Small intestine (tissue), 7 donors: Measurements from ENCODE around the gene ONECUT2. TPM values are rescaled to one million over a fixed set of nuclear protein-coding genes. Genes with fewer than 3 reads are reported as not detected.

Source experiments
- DNase-seq, 2 donors: peaks; one replicate each; pipeline versions ENCODE4 v3.0.0 to v3.0.0-alpha.2; 2013
- FAIRE-seq: peaks from 2 replicates; lab custom pipeline; 2012; peaks lifted over from hg19 to GRCh38; lab: Jason Lieb, UNC
- H3K27ac ChIP-seq, 3 donors: one replicate each; pipeline ENCODE4 v1.5.1; 2013; ENCODE audit warnings: low read length in 2 of 3, mild to moderate bottlenecking in 2 of 3, control low read depth in 1 of 3, inconsistent platforms in 1 of 3, low read depth in 1 of 3, moderate library complexity in 1 of 3
- H3K27me3 ChIP-seq, 3 donors: one replicate each; pipeline ENCODE4 v1.6.1; 2013; ENCODE audit warnings: low read length in 3 of 3, inconsistent platforms in 1 of 3; ENCODE audit not compliant: control insufficient read depth in 3 of 3, insufficient read depth in 3 of 3
- H3K36me3 ChIP-seq, 3 donors: one replicate each; pipeline ENCODE4 v1.6.1; 2013; ENCODE audit warnings: low read length in 3 of 3, inconsistent platforms in 1 of 3, low read depth in 1 of 3, mild to moderate bottlenecking in 1 of 3, moderate library complexity in 1 of 3; ENCODE audit not compliant: control insufficient read depth in 3 of 3, insufficient read depth in 2 of 3
- H3K4me1 ChIP-seq, 3 donors: one replicate each; pipeline ENCODE4 v1.6.1; 2013; ENCODE audit warnings: low read length in 2 of 3, inconsistent platforms in 1 of 3, low read depth in 1 of 3, mild to moderate bottlenecking in 1 of 3, moderate library complexity in 1 of 3; ENCODE audit not compliant: control insufficient read depth in 3 of 3, insufficient read depth in 2 of 3
- H3K4me3 ChIP-seq, 3 donors: one replicate each; pipeline ENCODE4 v1.5.1; 2013; ENCODE audit warnings: low read length in 3 of 3, control low read depth in 1 of 3, inconsistent platforms in 1 of 3, low read depth in 1 of 3, mild to moderate bottlenecking in 1 of 3, moderate library complexity in 1 of 3
- H3K9me3 ChIP-seq, 2 donors: one replicate each; pipeline ENCODE4 v1.6.1; 2013; ENCODE audit warnings: low read depth in 1 of 2, low read length in 1 of 2; ENCODE audit not compliant: control insufficient read depth in 2 of 2, insufficient read depth in 1 of 2
- WGBS, 3 donors: extraction: QIAGEN DNeasy Blood & Tissue Kit; methylation state at CpG; one replicate each; pipeline ENCODE4 v1.1.7; 2013; 5-methylcytosine and 5-hydroxymethylcytosine counted together
- polyA plus RNA-seq, 4 donors: library from polyadenylated mRNA; stranded (reverse) in 3 of 4; unstranded in 1 of 4; fragments of 200-250 nt in 3 of 4; fragments of 120-200 nt in 1 of 4; gene quantifications; one replicate each; pipeline versions ENCODE4 v1.2.1 to v1.2.3, GENCODE V29; 2013
- donor health status: healthy with polysubstance abuse.
- donor health status: control.
- donor health status: control.
- donor health status: Bipolar disorder and iron deficiency.
- donor health status: healthy.

The ONECUT2 gene
- polyA plus RNA-seq, 4 donors, result 0.12 to 9.2 (median 6.7) TPM

- DNase-seq, result no peak
- H3K4me1 ChIP-seq, result peaks cover 0 to 23% (median 4%) of the 10 kb centered on the region in 3 donors
- H3K4me3 ChIP-seq, result no peak overlapping the region
- 62 to 89% (median 78%) methylated on average over 10 of the region's 10 CpGs for WGBS, 3 donors
- H3K9me3 ChIP-seq, result no peaks in the 10 kb centered on the region
- peaks cover 0 to 54% (median 0%) of the 10 kb centered on the region in 3 donors for H3K36me3 ChIP-seq
- H3K27me3 ChIP-seq, result no peaks in the 10 kb centered on the region
- H3K27ac ChIP-seq, result no peak overlapping the region
- no peak for FAIRE-seq
Measured at GRCh38 chr18:57466745-57467409, 31.7 kb downstream of the ONECUT2 start.

GRCh38 chr18:57469884-57470283 is 34.7 kb downstream of the ONECUT2 start:
- H3K4me1 ChIP-seq, result peaks cover 2 to 23% (median 4%) of the 10 kb centered on the region in 3 donors
- H3K9me3 ChIP-seq, result no peaks in the 10 kb centered on the region
- DNase-seq (peak; percentile 57 to 93), FAIRE-seq (no peak)
- peak overlapping the region in 2 of 3 donors; percentile 24 to 65 for H3K27ac ChIP-seq
- no peak overlapping the region for H3K4me3 ChIP-seq
- H3K36me3 ChIP-seq, result peaks cover 0 to 61% (median 0%) of the 10 kb centered on the region in 3 donors
- H3K27me3 ChIP-seq, result no peaks in the 10 kb centered on the region
- 14 to 51% (median 19%) methylated on average over 3 of the region's 3 CpGs for WGBS, 3 donors

GRCh38 chr18:57475408-57475807 is 40.2 kb downstream of the ONECUT2 start:
- peaks cover under 1 to 4% (median 2%) of the 10 kb centered on the region in 3 donors for H3K4me1 ChIP-seq
- H3K9me3 ChIP-seq, result no peaks in the 10 kb centered on the region
- H3K27ac ChIP-seq, result no peak overlapping the region
- no peaks in the 10 kb centered on the region for H3K27me3 ChIP-seq
- no peak for FAIRE-seq
- no peak for DNase-seq
- H3K4me3 ChIP-seq, result no peak overlapping the region
- 81 to 84% (median 82%) methylated on average over 3 of the region's 3 CpGs for WGBS, 3 donors
- peaks cover 2 to 44% (median 3%) of the 10 kb centered on the region in 3 donors for H3K36me3 ChIP-seq

DNA sequence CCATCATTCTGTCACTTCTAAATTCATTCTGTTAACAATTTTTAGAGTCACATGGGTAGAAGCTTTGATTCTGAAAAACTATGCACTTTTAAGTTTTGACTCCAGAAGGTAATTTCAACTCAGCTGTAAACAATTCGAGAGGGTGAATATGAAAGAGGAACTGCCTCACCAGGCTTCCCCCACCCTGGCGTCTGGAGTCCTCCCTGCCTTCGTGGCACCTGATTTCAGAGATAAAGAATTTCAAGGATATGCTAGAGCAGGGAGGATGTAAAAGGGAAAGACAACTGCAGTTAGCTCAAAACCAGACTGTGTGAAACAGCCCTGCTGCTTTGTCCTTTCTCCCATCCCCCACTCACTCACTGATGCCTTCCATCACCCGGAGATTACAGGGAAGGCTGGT is 40.7 kb downstream of the ONECUT2 start:
- Histone ChIP-seq H3K9me3 (no peaks in the 10 kb centered on the region), H3K4me1 (peaks cover 0 to 2% (median 0%) of the 10 kb centered on the region in 3 donors), H3K27ac (no peak overlapping the region), H3K27me3 (no peaks in the 10 kb centered on the region), H3K36me3 (peaks cover 2 to 39% (median 3%) of the 10 kb centered on the region in 3 donors), H3K4me3 (no peak overlapping the region)
- DNase-seq (no peak), FAIRE-seq (no peak)
- whole genome bisulfite sequencing, 3 donors, result 32 to 52% (median 40%) methylated on average over 4 of the region's 4 CpGs

- H3K9me3 ChIP-seq, result no peaks in the 10 kb centered on the region
- FAIRE-seq (no peak), DNase-seq (no peak)
- H3K4me3 ChIP-seq, result no peak overlapping the region
- no peak overlapping the region for H3K27ac ChIP-seq
- H3K4me1 ChIP-seq, result no peaks in the 10 kb centered on the region
- H3K27me3 ChIP-seq, result no peaks in the 10 kb centered on the region
- peaks cover 2 to 20% (median 3%) of the 10 kb centered on the region in 3 donors for H3K36me3 ChIP-seq
Measured at GRCh38 chr18:57480733-57481132, 45.6 kb downstream of the ONECUT2 start.

- 65 to 76% (median 68%) methylated on average over 7 of the region's 7 CpGs for WGBS, 3 donors
- no peaks in the 10 kb centered on the region for H3K36me3 ChIP-seq
- H3K9me3 ChIP-seq, result no peaks in the 10 kb centered on the region
- H3K27ac ChIP-seq, result no peak overlapping the region
- H3K27me3 ChIP-seq, result no peaks in the 10 kb centered on the region
- no peaks in the 10 kb centered on the region for H3K4me1 ChIP-seq
- FAIRE-seq (no peak), DNase-seq (peak in 1 of 2 donors; percentile 63)
- no peak overlapping the region for H3K4me3 ChIP-seq
Measured at GRCh38 chr18:57497372-57498294, 62.5 kb downstream of the ONECUT2 start.

GRCh38 chr18:57498682-57499256 is 63.6 kb downstream of the ONECUT2 start:
- H3K27ac ChIP-seq, result no peak overlapping the region
- FAIRE-seq, result no peak
- no peak for DNase-seq
- WGBS, 3 donors, result 62 to 78% (median 75%) methylated on average over 5 of the region's 5 CpGs
- no peaks in the 10 kb centered on the region for H3K9me3 ChIP-seq
- H3K4me3 ChIP-seq, result no peak overlapping the region
- H3K27me3 ChIP-seq, result no peaks in the 10 kb centered on the region
- H3K4me1 ChIP-seq, result no peaks in the 10 kb centered on the region
- no peaks in the 10 kb centered on the region for H3K36me3 ChIP-seq

DNA sequence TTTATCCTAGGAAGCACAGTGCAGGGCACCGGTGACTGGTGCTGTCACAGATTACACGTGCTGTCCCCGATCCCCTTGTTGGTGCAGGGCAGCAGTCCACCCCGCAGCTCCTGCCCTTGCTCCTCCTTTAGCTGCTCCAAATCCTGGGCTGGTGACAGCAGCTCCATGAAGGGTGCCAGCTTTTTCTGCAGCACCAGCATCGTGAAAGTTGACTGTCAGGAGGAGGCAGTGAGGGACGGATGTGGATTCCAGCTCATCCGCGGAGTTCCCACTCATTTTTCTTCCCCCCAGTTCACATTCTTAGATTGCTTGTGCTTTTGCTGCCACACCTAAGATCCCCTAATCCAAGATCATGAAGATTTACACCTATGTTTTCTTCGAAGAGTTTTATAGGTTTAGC is 67.5 kb downstream of the ONECUT2 start:
- Histone ChIP-seq H3K9me3 (no peaks in the 10 kb centered on the region), H3K27me3 (no peaks in the 10 kb centered on the region), H3K27ac (no peak overlapping the region), H3K4me1 (no peaks in the 10 kb centered on the region), H3K36me3 (no peaks in the 10 kb centered on the region), H3K4me3 (no peak overlapping the region)
- 76 to 83% (median 77%) methylated on average over 9 of the region's 9 CpGs for WGBS, 3 donors
- DNase-seq, result no peak
- FAIRE-seq, result no peak
